Fibroblast of lung (primary cell): ENCODE measurements around the gene NR2C2.

Source experiments
- EZH2 ChIP-seq: IDR thresholded peaks from 2 replicates; pipeline ENCODE4 v1.5.1; 2012; ENCODE audit warnings: low read length, control low read depth, mild to moderate bottlenecking; ENCODE audit errors: missing control alignments
- TF ChIP-seq, protein P1 (sequence below), 2 donors: IDR thresholded peaks in 1 of 2; conservative IDR thresholded peaks in 1 of 2; 1 replicate in 1 of 2; 2 replicates in 1 of 2; pipeline ENCODE4 v1.5.1; 2011 to 2012; ENCODE audit warnings: low read length in 2 of 2, control low read depth in 1 of 2, inconsistent platforms in 1 of 2, low read depth in 1 of 2, mild to moderate bottlenecking in 1 of 2

DNA sequence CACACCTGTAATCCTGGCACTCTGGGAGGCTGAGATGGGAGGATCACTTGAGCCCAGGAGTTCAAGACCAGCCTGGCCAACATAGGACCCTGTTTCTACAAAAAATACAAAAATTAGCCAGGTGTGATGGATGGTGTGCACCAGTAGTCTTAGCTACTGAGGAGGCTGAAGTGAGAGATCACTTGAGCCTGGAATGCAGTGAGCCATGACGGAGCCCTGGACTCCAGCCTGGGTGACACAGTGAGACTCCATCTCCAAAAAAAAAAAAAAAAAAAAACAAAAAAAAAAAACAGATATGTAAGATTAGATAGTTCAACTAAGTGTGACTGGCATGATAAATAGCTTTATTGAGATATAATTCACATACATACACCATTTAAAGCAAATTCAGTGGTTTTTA lies 141.8 kb downstream of the NR2C2 start:
- TF ChIP-seq, protein P1, sequence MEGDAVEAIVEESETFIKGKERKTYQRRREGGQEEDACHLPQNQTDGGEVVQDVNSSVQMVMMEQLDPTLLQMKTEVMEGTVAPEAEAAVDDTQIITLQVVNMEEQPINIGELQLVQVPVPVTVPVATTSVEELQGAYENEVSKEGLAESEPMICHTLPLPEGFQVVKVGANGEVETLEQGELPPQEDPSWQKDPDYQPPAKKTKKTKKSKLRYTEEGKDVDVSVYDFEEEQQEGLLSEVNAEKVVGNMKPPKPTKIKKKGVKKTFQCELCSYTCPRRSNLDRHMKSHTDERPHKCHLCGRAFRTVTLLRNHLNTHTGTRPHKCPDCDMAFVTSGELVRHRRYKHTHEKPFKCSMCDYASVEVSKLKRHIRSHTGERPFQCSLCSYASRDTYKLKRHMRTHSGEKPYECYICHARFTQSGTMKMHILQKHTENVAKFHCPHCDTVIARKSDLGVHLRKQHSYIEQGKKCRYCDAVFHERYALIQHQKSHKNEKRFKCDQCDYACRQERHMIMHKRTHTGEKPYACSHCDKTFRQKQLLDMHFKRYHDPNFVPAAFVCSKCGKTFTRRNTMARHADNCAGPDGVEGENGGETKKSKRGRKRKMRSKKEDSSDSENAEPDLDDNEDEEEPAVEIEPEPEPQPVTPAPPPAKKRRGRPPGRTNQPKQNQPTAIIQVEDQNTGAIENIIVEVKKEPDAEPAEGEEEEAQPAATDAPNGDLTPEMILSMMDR (conservative IDR thresholded peaks at IDR 0.05 in 1 of 2, IDR thresholded peaks at IDR 0.05 in 1 of 2; ENCODE audit: low read depth in 1 of 2, low read length in 2 of 2): no peak
- no peak for TF ChIP-seq EZH2
